Measurements from ENCODE around the gene PALLD.
"Not testable (repeated sequence)": the region's sequence is repeated elsewhere in the genome, so short reads cannot be mapped to it uniquely, and the experiment has no call there.

PALLD gene

GRCh38 chr4:168682898-168683500, 186.1 kb downstream of the PALLD start:
- DNase-seq: no peak

GRCh38 chr4:168683595-168683994, 186.7 kb downstream of the PALLD start:
- no peak for DNase-seq

GRCh38 chr4:168685136-168685809, 188.4 kb downstream of the PALLD start:
- DNase-seq: no peak

GRCh38 chr4:168688584-168688983, 191.7 kb downstream of the PALLD start:
- no peak for DNase-seq

GRCh38 chr4:168689791-168690190, 192.9 kb downstream of the PALLD start:
- no peak for DNase-seq

- DNase-seq: no peak
Measured at GRCh38 chr4:168690199-168690598, 193.3 kb downstream of the PALLD start.

- DNase-seq: no peak
Measured at GRCh38 chr4:168691631-168692369, 194.9 kb downstream of the PALLD start.

GRCh38 chr4:168693750-168694490, 197.1 kb downstream of the PALLD start:
- DNase-seq: no peak

GRCh38 chr4:168694667-168695066, 197.8 kb downstream of the PALLD start:
- no peak for DNase-seq

GRCh38 chr4:168695288-168695687, 198.4 kb downstream of the PALLD start:
- DNase-seq: no peak

- no peak for DNase-seq
Measured at GRCh38 chr4:168696280-168696679, 199.4 kb downstream of the PALLD start.

GRCh38 chr4:168696826-168697225, 200.0 kb downstream of the PALLD start:
- DNase-seq: no peak

GRCh38 chr4:168699224-168699878, 202.5 kb downstream of the PALLD start:
- DNase-seq: no peak

GRCh38 chr4:168701061-168701460, 204.2 kb downstream of the PALLD start:
- DNase-seq: no peak

- not testable (repeated sequence) for DNase-seq
Measured at GRCh38 chr4:168702581-168703087, 205.8 kb downstream of the PALLD start.

- no peak for DNase-seq
Measured at GRCh38 chr4:168705121-168705520, 208.3 kb downstream of the PALLD start.

GRCh38 chr4:168707205-168707604, 210.4 kb downstream of the PALLD start:
- no peak for DNase-seq

GRCh38 chr4:168708108-168708507, 211.3 kb downstream of the PALLD start:
- DNase-seq: no peak

GRCh38 chr4:168710353-168710946, 213.6 kb downstream of the PALLD start:
- no peak for DNase-seq

- DNase-seq: no peak
Measured at GRCh38 chr4:168711197-168712140, 214.6 kb downstream of the PALLD start.

GRCh38 chr4:168712316-168712890, 215.6 kb downstream of the PALLD start:
- no peak for DNase-seq

Measured in stimulated activated CD4-positive, alpha-beta T cell treated with anti-CD3 and anti-CD28 coated beads, Interleukin-4, amount 100 ng/mL, for 1 hour (primary cell).